A549 (cell line): ENCODE data around the gene FOXN4. TPM values are rescaled to one million over a fixed set of nuclear protein-coding genes. Genes with fewer than 3 reads are reported as not detected.

Source experiments
- ATAC-seq, 2 experiments: fragments of 200-7000 bp in 1 of 2; fragments of >200 bp in 1 of 2; cut with Nextera tagmentation in 1 of 2; cut with Tn5 transposase in 1 of 2; 3 replicates each; pipeline versions ENCODE4 v1.8.0 to v1.9.1; 2018 to 2020; ENCODE audit warnings: mild to moderate bottlenecking in 1 of 2, moderate library complexity in 1 of 2
- CTCF ChIA-PET: fragments of 300-600 bp; sonication (Branson Sonifier 250); formaldehyde crosslinking; extraction: SDS; loops from one replicate; lab custom pipeline; 2021; ENCODE audit warnings: antibody characterized with exemption, inconsistent platforms; lab: Yijun Ruan, JAX
- POLR2A ChIA-PET: fragments of 350-600 bp; formaldehyde crosslinking; extraction: SDS; loops from one replicate; lab custom pipeline; 2021; ENCODE audit warnings: antibody characterized with exemption, inconsistent platforms; lab: Yijun Ruan, JAX
- DNase-seq, 2 experiments: peaks; one replicate each; pipeline versions ENCODE4 v3.0.0 to v3.0.0-alpha.2; 2011 to 2016; ENCODE audit warnings: low read depth in 1 of 2, low spot score in 1 of 2
- FAIRE-seq: peaks from 2 replicates; lab custom pipeline; 2011; peaks lifted over from hg19 to GRCh38; lab: Jason Lieb, UNC
- H3K27ac ChIP-seq, 2 experiments: fragments of >200 bp; sonication (Bioruptor Twin); formaldehyde crosslinking; 3 replicates each; pipeline ENCODE4 v1.5.1; 2016 to 2017
- H3K4me1 ChIP-seq: fragments of >200 bp; sonication (Bioruptor Twin); formaldehyde crosslinking; 3 replicates; pipeline ENCODE4 v1.6.1; 2016
- H3K4me2 ChIP-seq: fragments of >200 bp; sonication (Bioruptor Twin); formaldehyde crosslinking; 3 replicates; pipeline ENCODE4 v1.6.1; 2016
- H3K4me3 ChIP-seq: fragments of >200 bp; sonication (Bioruptor Twin); formaldehyde crosslinking; 3 replicates; pipeline ENCODE4 v1.5.1; 2016
- H3K9me3 ChIP-seq: fragments of >200 bp; sonication (Bioruptor Twin); formaldehyde crosslinking; 3 replicates; pipeline ENCODE4 v1.6.1; 2016
- CBX8 ChIP-seq: fragments of 200-600 bp; sonication (generic); IDR thresholded peaks from 2 replicates; pipeline ENCODE4 v1.6.1; 2016
- CEBPB ChIP-seq, 2 experiments: fragments of >200 bp in 1 of 2; sonication (Bioruptor Twin) in 1 of 2; formaldehyde crosslinking in 1 of 2; IDR thresholded peaks; 2 replicates each; pipeline ENCODE4 v1.6.1; 2012 to 2016
- CHD4 ChIP-seq: fragments of 200-600 bp; sonication (generic); IDR thresholded peaks from 2 replicates; pipeline ENCODE4 v1.6.1; 2016; ENCODE audit warnings: antibody characterized with exemption, mild to moderate bottlenecking, borderline replicate concordance
- EHF ChIP-seq: fragments of 250-450 bp; sonication (Bioruptor Pico); IDR thresholded peaks from 2 replicates; pipeline ENCODE4 v1.5.0; 2020; ENCODE audit warnings: mild to moderate bottlenecking
- EP300 ChIP-seq, 2 experiments: fragments of >200 bp; sonication (Bioruptor Twin); formaldehyde crosslinking; IDR thresholded peaks; 2 replicates in 1 of 2; 3 replicates in 1 of 2; pipeline ENCODE4 v1.6.1; 2016 to 2017
- HEYL ChIP-seq: fragments of 250-450 bp; sonication (Bioruptor Pico); IDR thresholded peaks from 2 replicates; pipeline ENCODE4 v1.8.0; 2021; ENCODE audit warnings: mild to moderate bottlenecking, moderate library complexity
- HOXA7 ChIP-seq: fragments of 250-450 bp; sonication (Bioruptor Pico); IDR thresholded peaks from 2 replicates; pipeline ENCODE4 v1.5.0; 2020; ENCODE audit warnings: mild to moderate bottlenecking, moderate library complexity
- HOXB13 ChIP-seq: fragments of 250-450 bp; sonication (Bioruptor Pico); IDR thresholded peaks from 2 replicates; pipeline ENCODE4 v1.5.0; 2020; ENCODE audit warnings: low read depth, mild to moderate bottlenecking, moderate library complexity
- JUNB ChIP-seq: fragments of >200 bp; sonication (Bioruptor Twin); formaldehyde crosslinking; IDR thresholded peaks from 2 replicates; pipeline ENCODE4 v1.6.1; 2016
- KDM1A ChIP-seq: fragments of 200-600 bp; sonication (generic); IDR thresholded peaks from 2 replicates; pipeline ENCODE4 v1.6.1; 2016; ENCODE audit warnings: low read depth, mild to moderate bottlenecking
- MAFK ChIP-seq: fragments of 450-650 bp; IDR thresholded peaks from 2 replicates; pipeline ENCODE4 v1.6.1; 2014; ENCODE audit not compliant: partially characterized antibody
- MAZ ChIP-seq: fragments of 150-350 bp; IDR thresholded peaks from 2 replicates; pipeline ENCODE4 v1.6.1; 2014; ENCODE audit warnings: antibody characterized with exemption, low read depth, low read length, borderline replicate concordance
- NPAS2 ChIP-seq: fragments of 250-450 bp; sonication (Bioruptor Pico); IDR thresholded peaks from 2 replicates; pipeline ENCODE4 v1.8.0; 2022; ENCODE audit warnings: mild to moderate bottlenecking, moderate library complexity, borderline replicate concordance
- PHF8 ChIP-seq: fragments of 200-600 bp; sonication (generic); IDR thresholded peaks from 2 replicates; pipeline ENCODE4 v1.6.1; 2016; ENCODE audit warnings: low read depth, mild to moderate bottlenecking, antibody characterized with exemption, moderate library complexity, borderline replicate concordance
- POLR2A ChIP-seq: IDR thresholded peaks from 2 replicates; pipeline ENCODE4 v1.6.1; 2012; ENCODE audit warnings: mild to moderate bottlenecking, low read length
- RAD21 ChIP-seq, 2 experiments: fragments of >200 bp in 1 of 2; sonication (Bioruptor Twin) in 1 of 2; formaldehyde crosslinking in 1 of 2; IDR thresholded peaks in 1 of 2; conservative IDR thresholded peaks in 1 of 2; 2 replicates in 1 of 2; 3 replicates in 1 of 2; pipeline ENCODE4 v1.6.1; 2012 to 2018; ENCODE audit warnings: inconsistent platforms in 1 of 2
- SMC3 ChIP-seq: fragments of >200 bp; sonication (Bioruptor Twin); formaldehyde crosslinking; IDR thresholded peaks from 3 replicates; pipeline ENCODE4 v1.6.1; 2018; ENCODE audit warnings: inconsistent platforms
- TFCP2L1 ChIP-seq: fragments of 250-450 bp; sonication (Bioruptor Pico); IDR thresholded peaks from 2 replicates; pipeline ENCODE4 v1.5.0; 2021; ENCODE audit warnings: mild to moderate bottlenecking
- ZC3H11A ChIP-seq: fragments of 450-650 bp; IDR thresholded peaks from 2 replicates; pipeline ENCODE4 v1.6.1; 2014; ENCODE audit warnings: antibody characterized with exemption, mild to moderate bottlenecking
- ZFP36 ChIP-seq: fragments of 450-650 bp; IDR thresholded peaks from 2 replicates; pipeline ENCODE4 v1.6.1; 2014; ENCODE audit warnings: borderline replicate concordance; ENCODE audit not compliant: partially characterized antibody
- ZSCAN20 ChIP-seq: fragments of 250-450 bp; sonication (Bioruptor Pico); IDR thresholded peaks from 2 replicates; pipeline ENCODE4 v1.8.0; 2022; ENCODE audit warnings: mild to moderate bottlenecking, moderate library complexity
- WGBS: methylation state at CpG from one replicate; pipeline ENCODE4 v1.1.6; 2017; ENCODE audit errors: missing lambda C conversion rate; 5-methylcytosine and 5-hydroxymethylcytosine counted together
- polyA plus RNA-seq, 4 experiments: library from polyadenylated mRNA; depleted of rRNA in 3 of 4; stranded (reverse); fragments of >200 nt; fragmentation: RNase III in 1 of 4; extraction: RNeasy Plus Mini Kit Qiagen cat#74134 plus additional on column Dnase treatment in 1 of 4; gene quantifications; 2 replicates in 3 of 4; 3 replicates in 1 of 4; pipeline ENCODE4 v1.2.3, GENCODE V29; 2011 to 2017
- TF ChIP-seq, protein P1 (sequence below): fragments of 450-650 bp; IDR thresholded peaks from 2 replicates; pipeline ENCODE4 v1.6.1; 2014; ENCODE audit warnings: antibody characterized with exemption
- TF ChIP-seq, protein P2 (sequence below): fragments of 200-600 bp; sonication (generic); IDR thresholded peaks from 2 replicates; pipeline ENCODE4 v1.6.1; 2016; ENCODE audit warnings: antibody characterized with exemption, mild to moderate bottlenecking, moderate library complexity
- TF ChIP-seq, protein P3 (sequence below): fragments of >200 bp; sonication (Bioruptor Twin); formaldehyde crosslinking; IDR thresholded peaks from 2 replicates; pipeline ENCODE4 v1.6.1; 2016
- TF ChIP-seq, protein P4 (sequence below): IDR thresholded peaks from 2 replicates; pipeline ENCODE4 v1.6.1; 2012; ENCODE audit warnings: low read depth, borderline replicate concordance
- TF ChIP-seq, protein P5 (sequence below): fragments of >200 bp; sonication (Bioruptor Twin); formaldehyde crosslinking; IDR thresholded peaks from 3 replicates; pipeline ENCODE4 v1.5.1; 2016
- TF ChIP-seq, protein P6 (sequence below): fragments of >200 bp; sonication (Bioruptor Twin); formaldehyde crosslinking; IDR thresholded peaks from 3 replicates; pipeline ENCODE4 v1.6.1; 2016
- TF ChIP-seq, protein P7 (sequence below): fragments of 150-350 bp; IDR thresholded peaks from 2 replicates; pipeline ENCODE4 v1.6.1; 2014; ENCODE audit warnings: low read depth, mild to moderate bottlenecking, low read length

FOXN4 gene
- polyA plus RNA-seq, 2 of the 4 experiments (the other 2 are of a cell fraction) = 0.05 TPM; not detected in 1

DNA sequence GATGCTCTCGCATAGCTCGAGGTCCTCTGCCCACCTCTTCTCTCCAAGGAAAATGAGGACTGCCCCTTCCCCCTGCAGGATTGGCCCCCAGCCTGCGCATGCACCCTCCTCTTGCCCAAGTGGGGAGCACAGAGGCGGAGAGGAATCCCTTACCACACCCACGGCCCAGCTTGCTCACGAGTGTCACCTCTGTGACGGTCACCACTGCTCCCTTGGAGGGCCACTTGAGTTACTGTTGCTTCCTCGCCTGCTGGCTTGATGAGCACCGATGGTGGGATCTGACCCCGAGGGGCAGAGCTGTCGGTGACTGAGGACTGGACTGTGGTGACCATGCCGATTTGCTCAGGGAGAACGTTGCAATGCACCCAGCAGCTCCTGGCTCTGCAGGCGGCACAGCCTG is 41.7 kb downstream of the FOXN4 start:
- Histone ChIP-seq H3K4me2 (no peak overlapping the region), H3K9me3 (peaks cover 5% of the 10 kb centered on the region; the same call in 1 of the 3 replicates), H3K4me3 (no peak overlapping the region)
- 87% methylated on average over 14 of the region's 14 CpGs for WGBS
- ChIA-PET CTCF (interaction anchor here (0.8 to 2.3 kb wide), 4 partner anchors 9 to 127 kb away, joined by 3 to 6 read pairs (median 4); no protein-coding TSS in a partner anchor), POLR2A (no interaction called here)
- no peak for DNase-seq
- FAIRE-seq = no peak
- no peak for TF ChIP-seq ZFP36
- no peak for TF ChIP-seq RAD21 (conservative IDR thresholded peaks at IDR 0.05 in 1 of 2, IDR thresholded peaks at IDR 0.05 in 1 of 2)
- TF ChIP-seq CEBPB (IDR thresholded peaks at IDR 0.05) = no peak
- TF ChIP-seq, protein P1, sequence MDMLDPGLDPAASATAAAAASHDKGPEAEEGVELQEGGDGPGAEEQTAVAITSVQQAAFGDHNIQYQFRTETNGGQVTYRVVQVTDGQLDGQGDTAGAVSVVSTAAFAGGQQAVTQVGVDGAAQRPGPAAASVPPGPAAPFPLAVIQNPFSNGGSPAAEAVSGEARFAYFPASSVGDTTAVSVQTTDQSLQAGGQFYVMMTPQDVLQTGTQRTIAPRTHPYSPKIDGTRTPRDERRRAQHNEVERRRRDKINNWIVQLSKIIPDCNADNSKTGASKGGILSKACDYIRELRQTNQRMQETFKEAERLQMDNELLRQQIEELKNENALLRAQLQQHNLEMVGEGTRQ = no peak
- no peak for TF ChIP-seq NPAS2
- TF ChIP-seq ZC3H11A = no peak
- TF ChIP-seq, protein P2, sequence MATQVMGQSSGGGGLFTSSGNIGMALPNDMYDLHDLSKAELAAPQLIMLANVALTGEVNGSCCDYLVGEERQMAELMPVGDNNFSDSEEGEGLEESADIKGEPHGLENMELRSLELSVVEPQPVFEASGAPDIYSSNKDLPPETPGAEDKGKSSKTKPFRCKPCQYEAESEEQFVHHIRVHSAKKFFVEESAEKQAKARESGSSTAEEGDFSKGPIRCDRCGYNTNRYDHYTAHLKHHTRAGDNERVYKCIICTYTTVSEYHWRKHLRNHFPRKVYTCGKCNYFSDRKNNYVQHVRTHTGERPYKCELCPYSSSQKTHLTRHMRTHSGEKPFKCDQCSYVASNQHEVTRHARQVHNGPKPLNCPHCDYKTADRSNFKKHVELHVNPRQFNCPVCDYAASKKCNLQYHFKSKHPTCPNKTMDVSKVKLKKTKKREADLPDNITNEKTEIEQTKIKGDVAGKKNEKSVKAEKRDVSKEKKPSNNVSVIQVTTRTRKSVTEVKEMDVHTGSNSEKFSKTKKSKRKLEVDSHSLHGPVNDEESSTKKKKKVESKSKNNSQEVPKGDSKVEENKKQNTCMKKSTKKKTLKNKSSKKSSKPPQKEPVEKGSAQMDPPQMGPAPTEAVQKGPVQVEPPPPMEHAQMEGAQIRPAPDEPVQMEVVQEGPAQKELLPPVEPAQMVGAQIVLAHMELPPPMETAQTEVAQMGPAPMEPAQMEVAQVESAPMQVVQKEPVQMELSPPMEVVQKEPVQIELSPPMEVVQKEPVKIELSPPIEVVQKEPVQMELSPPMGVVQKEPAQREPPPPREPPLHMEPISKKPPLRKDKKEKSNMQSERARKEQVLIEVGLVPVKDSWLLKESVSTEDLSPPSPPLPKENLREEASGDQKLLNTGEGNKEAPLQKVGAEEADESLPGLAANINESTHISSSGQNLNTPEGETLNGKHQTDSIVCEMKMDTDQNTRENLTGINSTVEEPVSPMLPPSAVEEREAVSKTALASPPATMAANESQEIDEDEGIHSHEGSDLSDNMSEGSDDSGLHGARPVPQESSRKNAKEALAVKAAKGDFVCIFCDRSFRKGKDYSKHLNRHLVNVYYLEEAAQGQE = no peak
- no peak for TF ChIP-seq HEYL (CRISPR knock-in tag)
- no peak for TF ChIP-seq CHD4
- TF ChIP-seq ZSCAN20 (CRISPR knock-in tag) = no peak
- TF ChIP-seq EHF (CRISPR knock-in tag) = no peak
- TF ChIP-seq SMC3 = no peak
- TF ChIP-seq CBX8 = no peak
- no peak for TF ChIP-seq POLR2A
- no peak for TF ChIP-seq PHF8
- no peak for TF ChIP-seq HOXB13 (CRISPR knock-in tag)
- TF ChIP-seq HOXA7 (CRISPR knock-in tag) = no peak
- TF ChIP-seq, all 56 proteins: peak for 0
- Histone ChIP-seq H3K4me1 (no peaks in the 10 kb centered on the region), H3K27ac (no peak overlapping the region)
- no peak for ATAC-seq

DNA sequence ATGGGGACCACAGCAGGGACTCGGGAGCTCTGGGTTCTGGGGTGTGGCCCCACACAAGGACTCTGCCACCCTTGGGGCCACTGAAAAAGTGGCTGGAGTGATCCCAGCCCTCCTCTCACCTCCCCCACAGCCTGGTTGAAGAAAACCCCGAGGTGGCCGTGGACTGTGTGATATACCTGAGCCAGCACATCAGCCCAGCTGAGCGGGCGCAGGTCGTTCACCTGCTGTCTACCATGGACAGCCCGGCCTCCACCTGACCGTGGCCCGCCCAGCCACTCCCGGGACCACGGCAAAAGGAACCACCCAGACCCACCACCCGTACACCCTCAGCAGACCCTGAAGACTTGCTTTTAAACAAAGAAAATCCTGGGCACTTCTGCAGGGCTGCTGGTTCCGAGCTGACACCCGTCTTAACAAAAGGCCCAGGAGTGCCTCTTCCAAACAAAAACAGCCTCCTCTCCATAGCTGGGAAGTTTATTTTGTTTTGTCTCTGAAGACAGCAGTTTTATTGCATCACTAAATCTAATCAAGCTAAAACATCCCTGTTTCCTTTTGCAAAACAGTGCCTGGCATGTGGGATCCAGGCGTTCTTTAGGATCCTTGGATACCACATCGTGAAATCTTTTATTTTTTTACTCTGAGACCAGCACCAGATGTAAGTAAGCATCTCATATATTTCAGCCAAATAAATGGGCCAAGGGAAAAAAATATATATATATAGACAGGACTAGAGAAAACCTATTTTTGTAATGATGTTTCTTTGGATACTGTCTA is 42.8 kb downstream of the FOXN4 start:
- no peaks in the 10 kb centered on the region for H3K4me1 ChIP-seq
- ATAC-seq = no peak
- POLR2A ChIA-PET = no interaction called here
- H3K4me2 ChIP-seq = no peak overlapping the region
- DNase-seq = no peak
- WGBS = 86% methylated on average over 16 of the region's 16 CpGs
- peaks cover 5% of the 10 kb centered on the region; the same call in 1 of the 3 replicates for H3K9me3 ChIP-seq
- CTCF ChIA-PET = interaction anchor here (0.9 to 3.2 kb wide), 3 partner anchors 11 to 121 kb away, joined by 3 to 23 read pairs (median 3); no protein-coding TSS in a partner anchor
- no peak for FAIRE-seq
- H3K4me3 ChIP-seq = no peak overlapping the region
- H3K27ac ChIP-seq = no peak overlapping the region
- TF ChIP-seq TFCP2L1 (CRISPR knock-in tag) (no peak), MAZ (no peak), KDM1A (no peak), JUNB (no peak), EP300 (IDR thresholded peaks at IDR 0.05) (no peak), HOXA7 (CRISPR knock-in tag) (no peak), MAFK (no peak)
- TF ChIP-seq, protein P3, sequence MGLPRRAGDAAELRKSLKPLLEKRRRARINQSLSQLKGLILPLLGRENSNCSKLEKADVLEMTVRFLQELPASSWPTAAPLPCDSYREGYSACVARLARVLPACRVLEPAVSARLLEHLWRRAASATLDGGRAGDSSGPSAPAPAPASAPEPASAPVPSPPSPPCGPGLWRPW = no peak
- TF ChIP-seq, protein P4, sequence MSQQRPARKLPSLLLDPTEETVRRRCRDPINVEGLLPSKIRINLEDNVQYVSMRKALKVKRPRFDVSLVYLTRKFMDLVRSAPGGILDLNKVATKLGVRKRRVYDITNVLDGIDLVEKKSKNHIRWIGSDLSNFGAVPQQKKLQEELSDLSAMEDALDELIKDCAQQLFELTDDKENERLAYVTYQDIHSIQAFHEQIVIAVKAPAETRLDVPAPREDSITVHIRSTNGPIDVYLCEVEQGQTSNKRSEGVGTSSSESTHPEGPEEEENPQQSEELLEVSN = no peak
- TF ChIP-seq, protein P5, sequence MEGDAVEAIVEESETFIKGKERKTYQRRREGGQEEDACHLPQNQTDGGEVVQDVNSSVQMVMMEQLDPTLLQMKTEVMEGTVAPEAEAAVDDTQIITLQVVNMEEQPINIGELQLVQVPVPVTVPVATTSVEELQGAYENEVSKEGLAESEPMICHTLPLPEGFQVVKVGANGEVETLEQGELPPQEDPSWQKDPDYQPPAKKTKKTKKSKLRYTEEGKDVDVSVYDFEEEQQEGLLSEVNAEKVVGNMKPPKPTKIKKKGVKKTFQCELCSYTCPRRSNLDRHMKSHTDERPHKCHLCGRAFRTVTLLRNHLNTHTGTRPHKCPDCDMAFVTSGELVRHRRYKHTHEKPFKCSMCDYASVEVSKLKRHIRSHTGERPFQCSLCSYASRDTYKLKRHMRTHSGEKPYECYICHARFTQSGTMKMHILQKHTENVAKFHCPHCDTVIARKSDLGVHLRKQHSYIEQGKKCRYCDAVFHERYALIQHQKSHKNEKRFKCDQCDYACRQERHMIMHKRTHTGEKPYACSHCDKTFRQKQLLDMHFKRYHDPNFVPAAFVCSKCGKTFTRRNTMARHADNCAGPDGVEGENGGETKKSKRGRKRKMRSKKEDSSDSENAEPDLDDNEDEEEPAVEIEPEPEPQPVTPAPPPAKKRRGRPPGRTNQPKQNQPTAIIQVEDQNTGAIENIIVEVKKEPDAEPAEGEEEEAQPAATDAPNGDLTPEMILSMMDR = no peak
- TF ChIP-seq, protein P6, sequence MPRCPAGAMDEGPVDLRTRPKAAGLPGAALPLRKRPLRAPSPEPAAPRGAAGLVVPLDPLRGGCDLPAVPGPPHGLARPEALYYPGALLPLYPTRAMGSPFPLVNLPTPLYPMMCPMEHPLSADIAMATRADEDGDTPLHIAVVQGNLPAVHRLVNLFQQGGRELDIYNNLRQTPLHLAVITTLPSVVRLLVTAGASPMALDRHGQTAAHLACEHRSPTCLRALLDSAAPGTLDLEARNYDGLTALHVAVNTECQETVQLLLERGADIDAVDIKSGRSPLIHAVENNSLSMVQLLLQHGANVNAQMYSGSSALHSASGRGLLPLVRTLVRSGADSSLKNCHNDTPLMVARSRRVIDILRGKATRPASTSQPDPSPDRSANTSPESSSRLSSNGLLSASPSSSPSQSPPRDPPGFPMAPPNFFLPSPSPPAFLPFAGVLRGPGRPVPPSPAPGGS = no peak
- TF ChIP-seq, protein P7, sequence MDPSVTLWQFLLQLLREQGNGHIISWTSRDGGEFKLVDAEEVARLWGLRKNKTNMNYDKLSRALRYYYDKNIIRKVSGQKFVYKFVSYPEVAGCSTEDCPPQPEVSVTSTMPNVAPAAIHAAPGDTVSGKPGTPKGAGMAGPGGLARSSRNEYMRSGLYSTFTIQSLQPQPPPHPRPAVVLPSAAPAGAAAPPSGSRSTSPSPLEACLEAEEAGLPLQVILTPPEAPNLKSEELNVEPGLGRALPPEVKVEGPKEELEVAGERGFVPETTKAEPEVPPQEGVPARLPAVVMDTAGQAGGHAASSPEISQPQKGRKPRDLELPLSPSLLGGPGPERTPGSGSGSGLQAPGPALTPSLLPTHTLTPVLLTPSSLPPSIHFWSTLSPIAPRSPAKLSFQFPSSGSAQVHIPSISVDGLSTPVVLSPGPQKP = no peak
